ENCODE results near the gene GPR85. TPM values are rescaled to one million over a fixed set of nuclear protein-coding genes. Genes with fewer than 3 reads are reported as not detected.

GPR85 gene
- total RNA-seq, 3 donors from 2014 or later = 0.12 to 0.70 (median 0.57) TPM

DNA sequence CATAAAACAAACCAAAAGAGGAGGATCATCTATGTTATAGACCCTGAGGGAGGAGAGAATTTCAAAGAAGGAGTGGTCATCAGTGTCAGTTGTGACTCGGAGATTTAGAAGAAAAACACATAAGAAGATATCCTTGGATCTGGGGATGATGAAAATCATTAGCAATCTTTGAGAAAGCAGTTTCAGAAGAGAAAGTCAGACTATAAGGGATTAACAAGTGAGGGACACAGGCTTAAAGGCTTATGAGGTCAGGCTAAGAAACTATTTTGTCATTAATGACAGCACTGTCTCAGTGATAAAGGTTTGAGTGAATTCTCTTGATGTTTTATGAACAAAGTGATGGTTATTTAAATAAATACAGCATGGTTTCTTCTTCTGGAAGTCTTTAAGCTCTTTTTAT, 6.1 kb upstream of the GPR85 start:
- Histone ChIP-seq H3K4me1 (ENCODE audit: low read depth) (no peaks in the 10 kb centered on the region), H3K4me3 (no peak overlapping the region)
- intact Hi-C loops (cut with DNase I, micrococcal nuclease) = no loop called here

DNA sequence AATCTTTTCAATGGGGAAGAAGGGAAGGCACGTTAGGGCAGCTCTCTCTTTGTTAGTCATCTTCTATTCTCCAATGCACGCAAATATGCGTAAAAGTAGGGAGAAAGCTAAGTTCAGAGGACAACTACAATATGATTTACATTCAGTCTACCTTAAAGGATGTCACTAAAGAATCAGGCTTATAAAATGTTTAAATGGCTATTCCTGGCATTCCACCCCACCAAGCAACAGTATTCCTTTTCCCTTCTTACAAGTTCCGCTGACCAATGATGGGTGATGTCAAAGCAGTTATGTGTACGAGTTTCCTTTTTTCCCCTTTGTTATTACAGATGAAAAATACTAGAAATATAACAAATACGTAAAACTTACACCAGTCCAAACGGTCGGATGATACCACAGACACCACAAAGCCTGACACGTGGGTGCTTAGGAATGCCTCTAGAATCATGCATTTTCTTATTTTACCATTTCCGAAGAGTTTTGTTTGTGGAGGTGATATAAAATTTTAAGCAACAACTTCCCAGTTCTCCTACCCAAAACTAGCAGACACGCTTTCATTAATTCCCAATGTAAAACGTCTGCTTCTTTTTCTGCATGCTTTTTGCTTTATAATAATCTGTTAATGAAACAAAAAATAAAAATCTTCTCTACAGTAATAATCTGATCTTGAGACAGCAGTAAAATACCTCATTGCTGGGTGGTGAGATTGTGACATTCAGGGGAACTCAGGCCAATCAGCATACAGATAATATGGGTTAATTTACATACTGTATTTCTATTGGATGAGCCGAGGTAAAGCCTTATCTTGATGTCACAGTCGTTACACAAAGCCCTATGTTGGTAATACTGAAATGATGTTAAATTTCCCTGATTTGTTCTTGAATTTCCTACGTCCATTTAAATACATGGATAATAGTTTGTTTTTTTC, 708 bp upstream of the GPR85 start:
- no peaks in the 10 kb centered on the region for H3K9me3 ChIP-seq
- intact Hi-C loops (cut with DNase I, micrococcal nuclease) = no loop called here
- peak; percentile 58 for ATAC-seq
- no peaks in the 10 kb centered on the region for H3K4me1 ChIP-seq (ENCODE audit: low read depth)
- no peaks in the 10 kb centered on the region for H3K36me3 ChIP-seq (ENCODE audit: low read depth)
- H3K4me3 ChIP-seq = no peak overlapping the region
- TF ChIP-seq, protein P1, sequence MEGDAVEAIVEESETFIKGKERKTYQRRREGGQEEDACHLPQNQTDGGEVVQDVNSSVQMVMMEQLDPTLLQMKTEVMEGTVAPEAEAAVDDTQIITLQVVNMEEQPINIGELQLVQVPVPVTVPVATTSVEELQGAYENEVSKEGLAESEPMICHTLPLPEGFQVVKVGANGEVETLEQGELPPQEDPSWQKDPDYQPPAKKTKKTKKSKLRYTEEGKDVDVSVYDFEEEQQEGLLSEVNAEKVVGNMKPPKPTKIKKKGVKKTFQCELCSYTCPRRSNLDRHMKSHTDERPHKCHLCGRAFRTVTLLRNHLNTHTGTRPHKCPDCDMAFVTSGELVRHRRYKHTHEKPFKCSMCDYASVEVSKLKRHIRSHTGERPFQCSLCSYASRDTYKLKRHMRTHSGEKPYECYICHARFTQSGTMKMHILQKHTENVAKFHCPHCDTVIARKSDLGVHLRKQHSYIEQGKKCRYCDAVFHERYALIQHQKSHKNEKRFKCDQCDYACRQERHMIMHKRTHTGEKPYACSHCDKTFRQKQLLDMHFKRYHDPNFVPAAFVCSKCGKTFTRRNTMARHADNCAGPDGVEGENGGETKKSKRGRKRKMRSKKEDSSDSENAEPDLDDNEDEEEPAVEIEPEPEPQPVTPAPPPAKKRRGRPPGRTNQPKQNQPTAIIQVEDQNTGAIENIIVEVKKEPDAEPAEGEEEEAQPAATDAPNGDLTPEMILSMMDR (IDR thresholded peaks at IDR 0.05) = no peak
- DNase-seq = no peak

More for the DNA sequence above, 6.1 kb upstream of the GPR85 start:
- Histone ChIP-seq H3K9me3 (no peaks in the 10 kb centered on the region), H3K36me3 (ENCODE audit: low read depth) (no peaks in the 10 kb centered on the region)
- no peak for DNase-seq
- no peak for ATAC-seq
- TF ChIP-seq, protein P1 (IDR thresholded peaks at IDR 0.05) = no peak

DNA sequence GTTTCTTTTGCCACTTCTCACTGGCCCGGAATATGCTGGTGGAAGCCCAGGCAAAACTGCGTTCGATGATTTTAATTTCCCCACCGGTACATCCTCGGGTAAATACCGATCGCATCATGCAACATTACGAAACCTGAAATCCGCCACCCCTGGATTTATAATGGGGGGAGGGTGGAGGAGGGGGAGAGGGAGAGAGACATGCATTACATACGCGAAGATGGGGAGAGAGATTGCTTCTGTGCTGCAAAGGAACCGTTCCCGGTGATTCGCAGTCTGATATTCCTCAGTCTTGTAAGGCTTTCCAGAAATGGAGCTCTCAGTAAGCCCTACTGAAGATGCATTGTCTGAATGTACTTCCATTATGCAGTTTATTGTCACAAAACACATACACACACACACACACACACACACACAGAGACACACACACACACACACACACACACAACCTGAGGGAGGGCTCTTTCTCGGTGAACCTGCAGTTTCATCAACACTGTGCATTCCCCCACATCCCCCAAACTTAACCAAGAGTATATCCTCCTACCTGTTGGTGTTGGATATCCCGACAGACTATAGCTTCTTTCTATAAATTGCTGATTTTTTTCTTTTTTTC, 741 bp downstream of the GPR85 start:
- no peak for DNase-seq
- no peak for ATAC-seq

DNA sequence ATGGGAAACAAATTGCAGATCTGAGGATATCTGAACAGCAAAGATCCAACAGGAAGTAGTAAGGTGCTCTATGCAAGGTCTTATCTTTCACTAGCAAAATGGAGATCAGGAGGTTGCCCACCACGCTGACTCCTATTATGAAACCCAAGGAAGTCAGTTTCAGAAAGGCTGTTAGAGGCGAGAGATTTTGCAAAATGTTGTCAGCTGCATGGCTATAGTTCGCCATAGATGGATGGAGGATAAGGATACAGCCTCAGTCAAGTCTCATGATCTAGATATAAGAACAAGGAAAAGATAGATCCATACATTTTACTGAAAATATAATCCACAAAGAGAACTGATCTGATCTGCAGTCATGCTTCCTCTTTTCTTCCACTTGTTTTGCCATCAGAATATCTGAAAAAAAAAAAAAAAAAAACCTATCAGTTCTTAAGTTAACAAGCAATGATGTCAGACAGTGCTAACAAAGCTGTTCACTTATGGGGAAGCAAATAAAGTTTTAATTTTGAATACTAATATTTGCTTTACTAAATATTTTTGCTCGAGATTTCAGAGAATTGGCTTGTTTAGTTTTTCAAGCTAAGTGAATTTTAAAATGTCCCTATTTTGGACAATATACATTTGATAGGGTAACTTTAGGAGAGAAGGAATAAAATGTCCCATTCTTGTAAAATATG, 2.0 kb downstream of the GPR85 start:
- no peaks in the 10 kb centered on the region for H3K4me1 ChIP-seq (ENCODE audit: low read depth)
- H3K9me3 ChIP-seq = no peaks in the 10 kb centered on the region
- H3K4me3 ChIP-seq = no peak overlapping the region
- no peak for DNase-seq
- TF ChIP-seq, protein P1 (IDR thresholded peaks at IDR 0.05) = no peak
- H3K36me3 ChIP-seq (ENCODE audit: low read depth) = no peaks in the 10 kb centered on the region
- intact Hi-C loops (cut with DNase I, micrococcal nuclease) = no loop called here
- no peak for ATAC-seq

More for the DNA sequence above, 741 bp downstream of the GPR85 start:
- H3K9me3 ChIP-seq = no peaks in the 10 kb centered on the region
- TF ChIP-seq, protein P1 (IDR thresholded peaks at IDR 0.05) = no peak
- H3K4me3 ChIP-seq = no peak overlapping the region
- H3K36me3 ChIP-seq (ENCODE audit: low read depth) = no peaks in the 10 kb centered on the region
- H3K4me1 ChIP-seq (ENCODE audit: low read depth) = no peaks in the 10 kb centered on the region
- intact Hi-C loops (cut with DNase I, micrococcal nuclease) = no loop called here

DNA sequence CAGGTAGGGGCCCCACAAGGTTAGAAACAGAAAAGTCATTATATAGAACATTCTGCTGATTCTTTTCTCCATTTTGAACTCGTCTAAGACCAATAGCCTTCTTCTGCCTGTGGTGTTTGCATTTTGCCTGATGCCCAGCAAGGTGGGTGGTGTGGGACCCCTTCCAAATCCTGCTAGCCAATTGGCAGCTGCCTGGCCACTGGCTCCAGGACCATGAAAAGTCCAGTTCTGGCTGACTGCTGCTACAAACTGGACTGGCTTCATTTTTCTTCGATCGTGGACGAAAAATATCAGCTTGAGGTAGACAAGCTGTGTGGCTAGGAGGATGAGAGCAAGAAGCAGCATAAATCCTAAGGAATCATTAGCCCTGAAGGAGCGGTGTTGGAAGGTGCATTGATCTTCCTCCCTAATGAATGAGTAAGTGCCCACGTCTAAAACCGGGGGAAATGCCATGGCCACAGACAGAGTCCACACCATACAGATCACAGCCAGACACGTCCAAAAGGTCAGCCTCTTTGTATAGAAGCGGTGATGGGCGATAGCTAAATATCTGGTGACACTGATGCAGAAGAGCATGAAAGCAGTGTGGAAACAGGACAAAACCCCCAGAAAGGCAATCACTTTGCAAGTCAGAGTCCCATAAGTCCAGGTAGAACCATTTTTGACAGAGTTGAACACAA, 2.7 kb downstream of the GPR85 start:
- DNase-seq (no peak), ATAC-seq (no peak)
- no peaks in the 10 kb centered on the region for H3K4me1 ChIP-seq (ENCODE audit: low read depth)
- no peaks in the 10 kb centered on the region for H3K36me3 ChIP-seq (ENCODE audit: low read depth)
- intact Hi-C loops (cut with DNase I, micrococcal nuclease) = no loop called here
- TF ChIP-seq, protein P1 (IDR thresholded peaks at IDR 0.05) = no peak
- no peak overlapping the region for H3K4me3 ChIP-seq
- H3K9me3 ChIP-seq = no peaks in the 10 kb centered on the region

Data from mucosa of descending colon (tissue), 3 donors.